Stimulated activated naive B cell treated with anti-CD40 and anti-IgM and Interleukin-4, amounts not matched to agents 10 μg/mL and 1 μg/mL and 100 μg/mL, for 72 hours (primary cell): ENCODE results near the gene ZBTB2.
"Not testable (repeated sequence)": the region's sequence is repeated elsewhere in the genome, so short reads cannot be mapped to it uniquely, and the experiment has no call there.

Experiments
- ATAC-seq, 2 donors: fragments of 150-1000 bp; cut with Tn5 transposase; replicated peaks; 2 replicates each; pipeline ENCODE4 v1.10.0; 2021; ENCODE audit warnings: moderate library complexity in 1 of 2
- DNase-seq: peaks from one replicate; pipeline ENCODE4 v3.0.0; 2021
- H3K27ac Mint-ChIP-seq: one replicate; pipeline ENCODE4 v1.8.0; 2022; ENCODE audit warnings: mild to moderate bottlenecking, mixed read lengths
- H3K27me3 Mint-ChIP-seq, 2 donors: one replicate each; pipeline ENCODE4 v1.8.0; 2022; ENCODE audit warnings: mixed read lengths in 2 of 2
- H3K36me3 Mint-ChIP-seq, 2 donors: one replicate each; pipeline ENCODE4 v1.8.0; 2022; ENCODE audit warnings: mixed read lengths in 2 of 2, mild to moderate bottlenecking in 1 of 2
- H3K4me1 Mint-ChIP-seq, 2 donors: one replicate each; pipeline ENCODE4 v1.8.0; 2022; ENCODE audit warnings: mixed read lengths in 2 of 2, mild to moderate bottlenecking in 1 of 2
- H3K4me3 Mint-ChIP-seq, 2 donors: one replicate each; pipeline ENCODE4 v1.8.0; 2022; ENCODE audit warnings: mild to moderate bottlenecking in 2 of 2, mixed read lengths in 2 of 2, moderate library complexity in 1 of 2
- H3K9me3 Mint-ChIP-seq, 2 donors: one replicate each; pipeline ENCODE4 v1.8.0; 2022; ENCODE audit warnings: mixed read lengths in 2 of 2, mild to moderate bottlenecking in 1 of 2

Gene ZBTB2

GRCh38 chr6:151389618-151390275, 1.6 kb downstream of the ZBTB2 start:
- Mint-ChIP-seq H3K4me1 (peaks cover 22 to 37% of the 10 kb centered on the region in 2 donors), H3K36me3 (peaks cover 10 to 18% of the 10 kb centered on the region in 2 donors)

DNA sequence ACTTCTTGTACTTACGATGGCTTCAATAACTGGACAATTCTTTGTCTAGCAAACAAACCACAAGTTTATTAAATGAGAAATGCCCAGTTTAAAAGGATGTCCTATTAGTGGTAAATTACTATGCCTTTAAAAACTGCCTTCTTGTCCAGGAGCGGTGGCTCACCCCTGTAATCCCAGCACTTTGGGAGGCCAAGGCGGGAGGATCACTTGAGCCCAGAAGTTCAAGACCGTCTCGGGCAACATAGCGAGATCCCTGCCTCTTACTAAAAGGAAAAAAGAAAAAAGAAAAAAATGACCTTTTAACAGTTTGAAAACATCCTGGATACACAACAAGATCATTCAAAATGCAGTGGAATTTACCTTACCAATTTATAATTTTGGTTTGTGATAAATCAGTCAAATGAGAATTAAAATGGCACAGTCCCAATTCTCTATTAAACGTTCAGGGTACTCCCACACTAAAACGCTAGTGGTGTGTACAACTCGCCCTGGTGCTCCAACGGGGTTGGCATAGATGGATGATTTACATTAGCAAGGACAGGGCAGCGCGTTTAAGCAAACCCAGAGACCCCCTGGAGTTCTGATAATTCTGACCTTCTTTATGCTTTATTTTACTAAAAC, 2.3 kb downstream of the ZBTB2 start:
- H3K4me3 Mint-ChIP-seq = peak overlapping the region; percentile 86 to 97
- DNase-seq = no peak

More at GRCh38 chr6:151389618-151390275, 1.6 kb downstream of the ZBTB2 start:
- DNase-seq = no peak
- peak overlapping the region; percentile 86 to 97 for H3K4me3 Mint-ChIP-seq
- no peaks in the 10 kb centered on the region for H3K9me3 Mint-ChIP-seq
- ATAC-seq = peak; percentile 79 to 80
- H3K27me3 Mint-ChIP-seq = no peaks in the 10 kb centered on the region
- peak overlapping the region; percentile 96 for H3K27ac Mint-ChIP-seq

DNA sequence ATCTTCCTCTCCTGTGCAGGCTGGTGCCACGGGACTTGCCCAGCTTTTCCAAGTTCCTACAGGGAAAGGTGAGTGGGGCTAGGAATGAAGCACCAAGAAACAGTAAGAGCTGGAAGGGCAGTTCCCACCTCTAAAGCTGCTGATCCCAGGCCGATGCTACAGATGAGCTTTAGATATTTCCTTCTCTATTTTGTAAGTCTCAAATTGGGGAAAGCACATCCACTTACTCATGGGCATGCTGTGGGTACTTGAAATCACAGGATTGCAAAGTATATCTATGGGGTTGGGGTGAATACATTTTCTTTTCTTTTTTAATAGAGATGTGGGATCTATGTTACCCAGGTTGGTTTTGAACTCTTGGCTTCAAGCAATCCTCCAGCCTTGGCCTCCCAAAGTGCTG, 3.1 kb downstream of the ZBTB2 start:
- Mint-ChIP-seq H3K4me3 (no peak overlapping the region), H3K27ac (no peak overlapping the region), H3K9me3 (no peaks in the 10 kb centered on the region), H3K36me3 (peaks cover 14 to 22% of the 10 kb centered on the region in 2 donors), H3K27me3 (no peaks in the 10 kb centered on the region), H3K4me1 (peaks cover 20 to 30% of the 10 kb centered on the region in 2 donors)
- ATAC-seq (no peak), DNase-seq (no peak)

More for the DNA sequence above, 2.3 kb downstream of the ZBTB2 start:
- ATAC-seq = no peak
- no peaks in the 10 kb centered on the region for H3K9me3 Mint-ChIP-seq
- peaks cover 24 to 39% of the 10 kb centered on the region in 2 donors for H3K4me1 Mint-ChIP-seq
- H3K27me3 Mint-ChIP-seq = no peaks in the 10 kb centered on the region
- peaks cover 11 to 22% of the 10 kb centered on the region in 2 donors for H3K36me3 Mint-ChIP-seq
- peak overlapping the region; percentile 96 for H3K27ac Mint-ChIP-seq

DNA sequence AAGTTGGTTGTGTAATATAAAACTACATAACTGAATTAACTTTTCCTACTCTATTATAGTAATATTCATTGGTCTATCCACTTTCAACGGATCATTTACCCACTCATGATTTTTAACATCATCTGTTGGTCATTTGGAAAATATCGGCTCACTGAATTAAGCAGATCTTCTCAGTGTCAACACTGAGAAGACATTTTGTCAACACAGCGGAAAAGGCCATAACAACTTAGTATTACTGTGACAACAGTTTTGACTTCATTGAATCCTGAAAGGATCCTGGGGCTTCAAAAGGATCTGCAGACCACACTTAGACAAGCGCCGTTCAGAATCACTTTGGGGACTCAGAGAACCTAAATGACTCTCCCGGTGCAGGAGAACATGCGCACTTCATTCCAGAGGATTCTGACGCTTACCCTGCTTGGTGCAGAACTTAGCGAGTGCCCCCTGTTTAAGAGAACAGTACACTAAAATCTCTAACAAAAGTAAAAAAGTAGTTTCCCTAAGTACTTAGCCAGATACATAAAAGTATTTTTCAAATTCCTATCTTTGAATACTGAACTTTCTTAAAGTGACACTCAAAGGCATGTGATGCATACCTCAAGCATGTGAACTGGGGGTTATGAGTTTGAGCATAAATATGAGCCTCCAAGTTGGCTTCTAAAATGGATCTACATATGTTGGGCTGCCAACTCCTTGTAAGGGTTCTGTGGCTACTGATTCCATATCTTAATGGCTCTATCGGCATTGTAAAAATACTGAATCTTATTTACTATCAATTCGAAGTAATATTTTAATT, 4.0 kb downstream of the ZBTB2 start:
- Mint-ChIP-seq H3K4me1 (peaks cover 16 to 21% of the 10 kb centered on the region in 2 donors), H3K27me3 (no peaks in the 10 kb centered on the region), H3K36me3 (peaks cover 11 to 18% of the 10 kb centered on the region in 2 donors), H3K9me3 (no peaks in the 10 kb centered on the region), H3K4me3 (no peak overlapping the region), H3K27ac (no peak overlapping the region)
- ATAC-seq (no peak), DNase-seq (no peak)

- Mint-ChIP-seq H3K27ac (peak overlapping the region; percentile 71), H3K36me3 (peaks cover 10 to 12% of the 10 kb centered on the region in 2 donors), H3K27me3 (no peaks in the 10 kb centered on the region), H3K9me3 (no peaks in the 10 kb centered on the region), H3K4me3 (peak overlapping the region; percentile 19 to 25), H3K4me1 (peaks cover 23 to 30% of the 10 kb centered on the region in 2 donors)
- ATAC-seq = no peak
- no peak for DNase-seq
These were observed 6.2 kb downstream of the ZBTB2 start for GRCh38 chr6:151385177-151385576.

- no peak overlapping the region for H3K4me3 Mint-ChIP-seq
- no peaks in the 10 kb centered on the region for H3K27me3 Mint-ChIP-seq
These were observed 7.2 kb downstream of the ZBTB2 start for GRCh38 chr6:151384151-151384550.

GRCh38 chr6:151382631-151383030, 8.7 kb downstream of the ZBTB2 start:
- ATAC-seq, DNase-seq, H3K27me3 Mint-ChIP-seq, H3K9me3 Mint-ChIP-seq, H3K27ac Mint-ChIP-seq, H3K4me3 Mint-ChIP-seq: not testable (repeated sequence)
- Mint-ChIP-seq H3K36me3 (peaks cover 12 to 13% of the 10 kb centered on the region in 2 donors), H3K4me1 (peaks cover 30 to 40% of the 10 kb centered on the region in 2 donors)

More at GRCh38 chr6:151384151-151384550, 7.2 kb downstream of the ZBTB2 start:
- Mint-ChIP-seq H3K9me3 (no peaks in the 10 kb centered on the region), H3K36me3 (peaks cover 10 to 12% of the 10 kb centered on the region in 2 donors), H3K27ac (peak overlapping the region; percentile 63), H3K4me1 (peaks cover 26 to 36% of the 10 kb centered on the region in 2 donors)
- no peak for ATAC-seq
- no peak for DNase-seq

DNA sequence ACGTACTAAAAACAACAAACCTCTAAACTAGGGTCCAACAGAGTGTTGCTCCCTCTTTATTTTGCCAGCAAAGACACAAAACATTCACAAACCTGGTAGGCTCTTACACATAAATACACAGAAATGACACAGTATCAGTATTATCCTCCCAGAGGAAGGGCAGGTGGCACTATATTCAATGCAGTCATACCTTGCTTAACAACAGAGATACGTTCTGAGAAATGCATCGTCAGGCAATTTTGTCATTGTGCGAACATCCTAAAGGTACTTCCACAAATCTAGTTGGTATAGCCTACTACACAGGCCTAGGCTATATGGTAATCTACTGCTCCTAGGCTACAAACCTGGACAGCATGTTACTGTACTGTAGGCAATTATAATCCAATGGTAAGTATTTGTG, 9.6 kb downstream of the ZBTB2 start:
- H3K27me3 Mint-ChIP-seq = no peaks in the 10 kb centered on the region
- DNase-seq (no peak), ATAC-seq (no peak)
- peaks cover 12 to 13% of the 10 kb centered on the region in 2 donors for H3K36me3 Mint-ChIP-seq
- H3K9me3 Mint-ChIP-seq = no peaks in the 10 kb centered on the region
- no peak overlapping the region for H3K27ac Mint-ChIP-seq
- H3K4me3 Mint-ChIP-seq = no peak overlapping the region
- H3K4me1 Mint-ChIP-seq = peaks cover 32 to 43% of the 10 kb centered on the region in 2 donors

DNA sequence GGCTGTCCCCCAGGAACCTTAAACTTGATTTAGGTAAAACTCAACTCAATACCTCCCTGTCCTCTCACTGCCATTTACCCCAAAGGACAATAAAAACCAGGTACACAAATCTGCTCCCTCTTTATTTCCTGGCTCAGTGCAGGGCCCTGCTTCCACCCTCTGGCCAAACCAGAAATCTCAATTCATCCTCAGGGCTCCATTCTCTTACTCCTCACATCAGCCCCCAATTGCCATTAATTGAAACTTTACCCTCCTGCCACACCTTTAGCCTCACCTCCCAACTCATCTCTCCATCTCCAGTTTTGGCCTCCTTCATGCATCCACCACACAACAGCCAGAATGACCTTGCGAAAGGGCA, 10.5 kb downstream of the ZBTB2 start:
- peaks cover 39 to 52% of the 10 kb centered on the region in 2 donors for H3K4me1 Mint-ChIP-seq
- H3K9me3 Mint-ChIP-seq = no peaks in the 10 kb centered on the region
- no peak for DNase-seq
- peak overlapping the region; percentile 96 for H3K27ac Mint-ChIP-seq
- H3K4me3 Mint-ChIP-seq = peak overlapping the region; percentile 72 to 74
- no peaks in the 10 kb centered on the region for H3K27me3 Mint-ChIP-seq
- H3K36me3 Mint-ChIP-seq = peaks cover 12 to 13% of the 10 kb centered on the region in 2 donors
- ATAC-seq = no peak

DNA sequence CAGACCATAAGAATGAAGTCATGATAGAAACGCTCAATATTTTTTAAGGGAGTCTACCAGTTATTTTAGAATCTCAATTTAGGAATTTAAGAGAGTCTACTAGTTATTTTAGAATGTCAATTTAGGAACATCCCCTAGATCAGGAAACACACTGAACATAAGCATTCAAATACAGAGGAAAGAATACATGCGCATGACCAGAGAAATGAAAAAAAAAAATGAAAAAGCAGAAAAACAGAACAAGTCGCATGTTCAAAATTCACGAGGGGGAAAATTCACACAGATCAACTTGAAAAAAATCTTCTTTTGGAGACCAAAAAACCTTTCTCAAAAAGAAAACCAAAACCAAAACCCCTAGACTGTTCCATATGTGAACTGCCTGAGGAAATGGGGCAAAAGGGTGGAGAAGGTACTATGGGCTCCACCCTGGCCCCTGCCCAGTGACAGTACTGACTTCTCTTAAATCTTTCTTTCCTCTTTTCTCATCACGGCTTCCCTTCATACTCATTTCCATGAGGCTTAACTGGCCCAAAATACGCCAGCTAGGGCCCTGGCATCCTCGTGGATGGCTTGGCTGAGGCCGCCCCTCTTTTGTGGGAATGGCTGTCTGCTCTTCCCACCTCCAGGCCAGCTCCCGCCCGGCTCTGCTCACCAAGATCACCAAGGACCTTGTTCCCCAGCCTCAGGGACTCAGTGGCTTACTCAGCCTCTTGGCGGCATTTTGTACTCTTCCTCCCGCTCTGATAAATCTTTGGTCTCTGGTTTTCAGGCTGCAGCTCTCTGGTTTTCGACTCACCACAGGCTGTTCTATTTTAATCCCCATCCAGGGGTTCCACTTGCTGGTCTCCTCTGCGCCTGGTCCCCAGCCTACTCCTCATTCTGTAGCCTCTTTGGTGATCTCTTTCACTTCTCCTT, 11.2 kb downstream of the ZBTB2 start:
- H3K27me3 Mint-ChIP-seq = no peaks in the 10 kb centered on the region
- H3K27ac Mint-ChIP-seq = peak overlapping the region; percentile 96
- peaks cover 39 to 52% of the 10 kb centered on the region in 2 donors for H3K4me1 Mint-ChIP-seq
- H3K36me3 Mint-ChIP-seq = peaks cover 12 to 13% of the 10 kb centered on the region in 2 donors
- no peak for DNase-seq
- peak; percentile 76 to 77 for ATAC-seq
- no peaks in the 10 kb centered on the region for H3K9me3 Mint-ChIP-seq
- peak overlapping the region; percentile 72 to 74 for H3K4me3 Mint-ChIP-seq

- Mint-ChIP-seq H3K36me3 (peaks cover 14 to 17% of the 10 kb centered on the region in 2 donors), H3K4me3 (no peak overlapping the region), H3K27me3 (no peaks in the 10 kb centered on the region), H3K27ac (no peak overlapping the region), H3K9me3 (no peaks in the 10 kb centered on the region), H3K4me1 (peaks cover 35 to 60% of the 10 kb centered on the region in 2 donors)
- DNase-seq = no peak
- no peak for ATAC-seq
These were observed 14.3 kb downstream of the ZBTB2 start for GRCh38 chr6:151377095-151377494.

- H3K27ac Mint-ChIP-seq = no peak overlapping the region
These were observed 14.9 kb downstream of the ZBTB2 start for GRCh38 chr6:151376440-151376839.

DNA sequence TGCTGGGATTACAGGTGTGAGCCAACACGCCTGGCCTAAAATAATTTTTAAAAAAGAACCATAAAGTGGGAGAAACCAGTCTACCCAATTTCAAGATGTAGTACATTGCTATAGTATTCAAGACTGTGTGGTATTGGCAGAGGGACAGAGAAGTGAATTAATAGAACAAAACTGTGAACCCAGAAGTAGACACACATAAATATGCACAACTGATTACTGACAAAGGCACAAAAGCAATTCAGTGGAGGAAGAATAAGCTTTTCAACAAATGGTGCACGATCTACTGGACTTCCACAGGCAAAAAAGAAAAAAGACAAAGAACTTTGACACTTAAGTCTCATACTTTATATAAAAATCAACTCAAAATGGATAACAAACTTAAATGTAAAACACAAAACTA, 15.5 kb downstream of the ZBTB2 start:
- Mint-ChIP-seq H3K27me3 (no peaks in the 10 kb centered on the region), H3K9me3 (no peaks in the 10 kb centered on the region), H3K4me1 (peaks cover 33 to 53% of the 10 kb centered on the region in 2 donors), H3K4me3 (no peak overlapping the region), H3K36me3 (peaks cover 24 to 26% of the 10 kb centered on the region in 2 donors), H3K27ac (peak overlapping the region; percentile 4)
- ATAC-seq = no peak
- no peak for DNase-seq

More at GRCh38 chr6:151376440-151376839, 14.9 kb downstream of the ZBTB2 start:
- no peak for DNase-seq
- Mint-ChIP-seq H3K27me3 (no peaks in the 10 kb centered on the region), H3K4me1 (peaks cover 37 to 59% of the 10 kb centered on the region in 2 donors), H3K36me3 (peaks cover 20 to 21% of the 10 kb centered on the region in 2 donors), H3K9me3 (no peaks in the 10 kb centered on the region), H3K4me3 (peak overlapping the region in 1 of 2 donors; percentile 24)
- peak; percentile 60 to 75 for ATAC-seq
